Ramos (cell line): ENCODE results near the gene C4orf46.

Experiments used
- in situ Hi-C: fragments of 300-500 bp; cut with MboI; formaldehyde crosslinking; loops from one replicate; pipeline ENCODE4 v1.14.3; 2022; ENCODE audit warnings: low sequenced_read_pairs; ENCODE audit not compliant: unreplicated experiment

C4orf46 gene

GRCh38 chr4:158657291-158657690 lies 14.4 kb downstream of the C4orf46 start:
- in situ Hi-C loops, result no loop called here

- in situ Hi-C loops, result no loop called here
Observed at GRCh38 chr4:158656439-158656838, 15.2 kb downstream of the C4orf46 start.

- in situ Hi-C loops, result no loop called here
Observed at GRCh38 chr4:158652920-158653319, 18.8 kb downstream of the C4orf46 start.

- in situ Hi-C loops, result no loop called here
Observed at GRCh38 chr4:158649111-158649680, 22.5 kb downstream of the C4orf46 start.

GRCh38 chr4:158644760-158645159 lies 26.9 kb downstream of the C4orf46 start:
- in situ Hi-C loops, result no loop called here

GRCh38 chr4:158644356-158644755 lies 27.3 kb downstream of the C4orf46 start:
- in situ Hi-C loops, result no loop called here

- in situ Hi-C loops, result loop anchor here (10.0 kb wide), 1 partner anchor 382 kb away; no protein-coding TSS in a partner anchor
Observed at GRCh38 chr4:158636619-158637018, 35.1 kb downstream of the C4orf46 start.

- in situ Hi-C loops, result loop anchor here (10.0 kb wide), 1 partner anchor 376 kb away; no protein-coding TSS in a partner anchor
Observed at GRCh38 chr4:158630893-158631292, 40.8 kb downstream of the C4orf46 start.

- in situ Hi-C loops, result no loop called here
Observed at GRCh38 chr4:158625544-158625943, 46.1 kb downstream of the C4orf46 start.

- in situ Hi-C loops, result no loop called here
Observed at GRCh38 chr4:158624889-158625478, 46.7 kb downstream of the C4orf46 start.

- in situ Hi-C loops, result no loop called here
Observed at GRCh38 chr4:158622251-158622650, 49.4 kb downstream of the C4orf46 start.

GRCh38 chr4:158621729-158622128 lies 50.0 kb downstream of the C4orf46 start:
- in situ Hi-C loops, result no loop called here

- in situ Hi-C loops, result no loop called here
Observed at GRCh38 chr4:158617956-158618355, 53.7 kb downstream of the C4orf46 start.
